HUES48 (cell line): ENCODE measurements around the gene PLK5.

Source experiments
- H3K27ac ChIP-seq: one replicate; pipeline ENCODE4 v1.7.0; 2013; ENCODE audit warnings: low read depth, low read length, inconsistent platforms
- H3K27me3 ChIP-seq: 2 replicates; pipeline ENCODE4 v1.6.1; 2013; ENCODE audit warnings: mild to moderate bottlenecking, low read length; ENCODE audit not compliant: control insufficient read depth, insufficient read depth
- H3K36me3 ChIP-seq: 2 replicates; pipeline ENCODE4 v1.6.1; 2013; ENCODE audit warnings: low read length; ENCODE audit not compliant: control insufficient read depth, insufficient read depth
- H3K4me1 ChIP-seq: 2 replicates; pipeline ENCODE4 v1.6.1; 2013; ENCODE audit warnings: mild to moderate bottlenecking, low read length; ENCODE audit not compliant: control insufficient read depth, insufficient read depth
- H3K4me3 ChIP-seq: 2 replicates; pipeline ENCODE4 v1.5.1; 2013; ENCODE audit warnings: mild to moderate bottlenecking, low read depth, low read length
- H3K9ac ChIP-seq: 2 replicates; pipeline ENCODE4 v1.6.1; 2013; ENCODE audit warnings: mild to moderate bottlenecking, low read depth, low read length, moderate library complexity
- H3K9me3 ChIP-seq: 2 replicates; pipeline ENCODE4 v1.6.1; 2013; ENCODE audit warnings: low read length; ENCODE audit not compliant: control insufficient read depth, insufficient read depth

Gene PLK5

DNA sequence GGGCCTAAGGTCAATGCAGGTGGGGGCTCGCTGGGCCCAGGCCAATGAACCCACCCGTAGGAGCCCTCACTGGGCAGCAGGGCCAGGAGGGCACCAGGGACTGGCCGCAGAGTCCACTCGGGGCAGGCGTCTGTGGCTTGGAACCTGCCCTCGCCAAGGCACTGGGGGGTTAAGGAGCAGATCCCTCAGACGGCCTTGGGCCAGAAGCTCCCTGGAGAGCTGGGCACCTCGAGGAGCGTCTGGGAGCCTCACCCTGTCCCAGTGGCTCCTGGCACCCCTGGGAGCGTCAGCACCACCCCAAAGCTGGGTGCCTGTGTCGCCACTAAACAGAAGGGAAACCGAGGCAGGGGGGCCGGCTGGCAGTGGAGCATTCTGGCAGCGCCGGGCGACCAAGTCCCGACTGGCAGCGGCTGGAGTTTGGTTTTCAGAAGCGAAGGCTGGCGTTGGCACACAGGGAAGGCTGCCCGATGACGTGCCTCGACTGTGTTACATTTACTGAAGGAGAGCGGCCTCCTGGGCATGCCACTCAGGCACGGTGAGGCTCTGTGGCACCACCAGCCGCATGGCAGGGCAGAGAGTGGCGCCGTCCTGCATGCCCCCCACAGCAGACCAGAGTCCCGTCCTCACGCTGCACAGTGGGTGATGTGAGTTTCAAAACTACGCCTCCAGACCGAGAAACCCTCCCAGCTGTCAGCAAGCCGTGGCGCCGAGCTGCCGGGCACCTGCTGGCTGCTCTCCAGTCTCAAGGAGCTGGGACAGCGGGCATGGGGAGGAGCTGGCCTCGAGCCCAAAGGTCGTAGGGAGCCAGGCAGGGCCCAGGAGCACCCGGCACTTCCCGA is 53.4 kb downstream of the PLK5 start:
- Histone ChIP-seq H3K4me3 (no peak overlapping the region), H3K27me3 (no peaks in the 10 kb centered on the region), H3K9ac (no peak overlapping the region), H3K27ac (no peak overlapping the region), H3K9me3 (no peaks in the 10 kb centered on the region), H3K4me1 (no peaks in the 10 kb centered on the region), H3K36me3 (peaks cover 59% of the 10 kb centered on the region)

DNA sequence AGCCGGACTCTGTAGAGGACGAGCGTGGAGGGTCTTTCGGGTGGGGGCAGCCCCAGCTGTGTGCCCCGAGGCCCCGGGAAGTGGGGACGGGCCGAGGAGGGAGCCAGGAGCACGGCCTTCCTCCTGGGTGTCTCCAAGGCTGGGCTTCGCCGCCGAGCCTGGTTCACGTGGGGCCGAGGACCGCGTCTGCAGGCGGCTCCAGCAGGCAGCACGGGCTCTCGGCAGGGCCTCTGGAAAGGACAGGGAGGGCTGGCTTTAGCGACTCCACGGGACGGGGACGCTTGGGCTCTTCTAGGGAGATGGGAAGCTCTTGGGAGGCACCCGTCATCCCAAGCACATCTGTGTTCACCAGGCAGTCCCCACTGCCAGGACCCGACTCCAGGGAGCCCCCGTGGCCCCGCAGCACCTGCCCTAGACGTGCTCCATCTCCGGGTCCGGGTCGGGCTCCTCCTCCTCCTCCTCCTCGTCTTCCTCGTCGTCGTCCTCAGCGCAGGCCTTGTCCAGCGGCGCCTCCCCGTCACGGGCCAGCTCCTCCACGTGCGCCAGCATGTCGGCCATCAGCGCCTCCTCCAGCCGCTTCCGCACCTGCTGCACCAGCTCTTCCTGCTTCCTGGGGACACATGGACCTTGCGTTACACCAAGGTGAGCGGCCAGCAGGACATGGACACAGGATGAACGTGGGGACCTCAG is 54.2 kb downstream of the PLK5 start:
- Histone ChIP-seq H3K9ac (no peak overlapping the region), H3K4me1 (no peaks in the 10 kb centered on the region), H3K4me3 (no peak overlapping the region), H3K27me3 (no peaks in the 10 kb centered on the region), H3K9me3 (no peaks in the 10 kb centered on the region), H3K36me3 (peaks cover 66% of the 10 kb centered on the region), H3K27ac (no peak overlapping the region)

GRCh38 chr19:1579222-1579621 is 55.3 kb downstream of the PLK5 start:
- Histone ChIP-seq H3K27ac (no peak overlapping the region), H3K9me3 (no peaks in the 10 kb centered on the region), H3K9ac (no peak overlapping the region), H3K4me3 (no peak overlapping the region), H3K36me3 (peaks cover 75% of the 10 kb centered on the region), H3K4me1 (no peaks in the 10 kb centered on the region), H3K27me3 (no peaks in the 10 kb centered on the region)

- Histone ChIP-seq H3K9ac (no peak overlapping the region), H3K36me3 (peaks cover 77% of the 10 kb centered on the region), H3K27ac (no peak overlapping the region), H3K4me3 (no peak overlapping the region), H3K27me3 (no peaks in the 10 kb centered on the region), H3K4me1 (no peaks in the 10 kb centered on the region), H3K9me3 (no peaks in the 10 kb centered on the region)
Observed at GRCh38 chr19:1580382-1580781, 56.5 kb downstream of the PLK5 start.

- Histone ChIP-seq H3K27ac (no peak overlapping the region), H3K9ac (no peak overlapping the region), H3K4me3 (no peak overlapping the region), H3K9me3 (no peaks in the 10 kb centered on the region), H3K27me3 (no peaks in the 10 kb centered on the region), H3K36me3 (peaks cover 78% of the 10 kb centered on the region), H3K4me1 (no peaks in the 10 kb centered on the region)
Observed at GRCh38 chr19:1580957-1581356, 57.1 kb downstream of the PLK5 start.

DNA sequence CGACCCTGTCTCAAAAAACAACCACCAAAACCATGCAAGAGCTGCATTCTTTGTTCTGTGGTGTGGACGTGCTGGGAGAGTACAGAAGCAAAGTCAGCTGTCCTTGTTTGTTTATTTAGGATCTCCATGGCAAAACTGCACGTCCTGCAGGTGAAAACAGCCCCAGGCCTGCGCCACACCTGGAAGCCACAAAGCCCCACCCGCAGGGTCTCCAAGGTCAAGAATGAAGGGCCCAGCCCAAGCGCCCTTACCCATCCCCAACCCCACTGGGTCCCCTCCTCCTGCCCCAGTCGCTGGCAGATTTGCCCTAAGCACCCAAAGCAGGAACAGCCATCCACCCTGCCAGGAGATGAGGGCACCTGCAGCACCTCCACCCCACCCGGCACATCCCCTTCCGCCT is 58.3 kb downstream of the PLK5 start:
- no peak overlapping the region for H3K27ac ChIP-seq
- H3K9ac ChIP-seq, result no peak overlapping the region
- H3K4me3 ChIP-seq, result no peak overlapping the region
- no peaks in the 10 kb centered on the region for H3K9me3 ChIP-seq
- no peaks in the 10 kb centered on the region for H3K4me1 ChIP-seq
- peaks cover 70% of the 10 kb centered on the region for H3K36me3 ChIP-seq
- no peaks in the 10 kb centered on the region for H3K27me3 ChIP-seq

DNA sequence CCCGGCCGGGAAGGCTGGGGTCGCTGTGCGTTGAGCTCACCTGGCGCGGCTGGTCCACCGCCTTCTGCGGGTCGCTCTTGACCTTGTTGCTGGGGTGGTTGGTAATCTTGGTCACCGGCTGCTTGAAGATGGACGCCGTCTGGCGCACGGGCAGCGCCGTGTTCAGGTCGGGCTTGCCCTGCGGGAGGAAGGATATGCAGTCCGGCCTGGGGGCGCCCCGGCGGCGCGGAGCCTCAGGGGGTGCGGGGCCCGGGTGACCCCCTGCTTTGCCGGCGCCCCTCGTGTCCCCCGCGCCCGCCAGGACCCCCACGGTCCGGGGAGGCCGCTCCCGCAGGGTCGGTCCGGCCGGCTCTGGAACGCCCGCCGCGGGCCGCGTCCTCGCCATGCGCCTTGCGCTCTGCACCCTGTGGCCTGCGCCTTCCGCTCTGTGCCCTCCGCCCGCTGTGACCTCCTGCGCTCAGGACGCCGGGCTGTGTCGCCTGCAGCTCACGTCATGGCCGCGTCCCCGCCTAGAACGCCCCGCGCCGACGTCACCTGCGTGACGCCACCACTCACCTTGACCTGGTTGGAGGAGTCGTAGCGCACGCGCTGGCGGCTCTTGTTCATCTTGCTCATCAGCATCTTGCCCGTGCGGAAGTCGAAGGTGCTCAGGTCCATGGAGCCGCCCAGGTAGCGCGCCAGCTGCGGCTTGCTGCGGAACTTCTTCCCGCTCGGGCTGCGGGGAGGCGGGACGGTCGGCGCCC is 60.8 kb downstream of the PLK5 start:
- no peaks in the 10 kb centered on the region for H3K9me3 ChIP-seq
- peak overlapping the region; percentile 82 for H3K9ac ChIP-seq
- H3K4me1 ChIP-seq, result no peaks in the 10 kb centered on the region
- H3K27ac ChIP-seq, result no peak overlapping the region
- H3K36me3 ChIP-seq, result peaks cover 48% of the 10 kb centered on the region
- no peaks in the 10 kb centered on the region for H3K27me3 ChIP-seq
- H3K4me3 ChIP-seq, result peak overlapping the region; percentile 74

- Histone ChIP-seq H3K4me3 (peak overlapping the region; percentile 74), H3K4me1 (no peaks in the 10 kb centered on the region), H3K36me3 (peaks cover 44% of the 10 kb centered on the region), H3K27me3 (no peaks in the 10 kb centered on the region), H3K27ac (no peak overlapping the region), H3K9ac (0 out of 2 replicates have a peak overlapping the region, but pooled peaks have one; percentile 43), H3K9me3 (no peaks in the 10 kb centered on the region)
Observed at GRCh38 chr19:1585243-1585580, 61.3 kb downstream of the PLK5 start.
